ENCODE measurements around the gene SLC9A7.

Gene SLC9A7

GRCh38 chrX:46647251-46647650 lies 111.7 kb downstream of the SLC9A7 start:
- no peak for DNase-seq (ENCODE audit: low read depth)

- no peak for DNase-seq (ENCODE audit: low read depth)
Observed at GRCh38 chrX:46645614-46646013, 113.3 kb downstream of the SLC9A7 start.

DNA sequence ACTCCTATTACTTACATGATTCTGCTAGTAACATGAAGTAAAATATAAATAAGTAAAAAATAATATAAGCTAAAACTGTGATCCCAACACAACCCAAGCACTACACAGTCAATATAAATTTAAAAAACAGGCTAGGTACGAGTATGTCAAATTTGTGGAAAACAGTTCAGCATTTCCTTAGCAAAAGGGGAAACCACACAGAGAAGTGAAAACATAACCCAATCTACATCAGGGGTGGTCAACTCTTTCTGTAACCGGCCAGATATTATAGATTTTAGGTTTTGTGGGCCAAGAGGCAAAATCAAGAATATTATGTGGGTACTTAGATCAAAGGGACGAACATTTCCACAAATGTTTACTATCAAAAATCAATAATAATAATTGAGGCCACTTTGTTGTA lies 115.3 kb downstream of the SLC9A7 start:
- no peak for DNase-seq (ENCODE audit: low read depth)

DNA sequence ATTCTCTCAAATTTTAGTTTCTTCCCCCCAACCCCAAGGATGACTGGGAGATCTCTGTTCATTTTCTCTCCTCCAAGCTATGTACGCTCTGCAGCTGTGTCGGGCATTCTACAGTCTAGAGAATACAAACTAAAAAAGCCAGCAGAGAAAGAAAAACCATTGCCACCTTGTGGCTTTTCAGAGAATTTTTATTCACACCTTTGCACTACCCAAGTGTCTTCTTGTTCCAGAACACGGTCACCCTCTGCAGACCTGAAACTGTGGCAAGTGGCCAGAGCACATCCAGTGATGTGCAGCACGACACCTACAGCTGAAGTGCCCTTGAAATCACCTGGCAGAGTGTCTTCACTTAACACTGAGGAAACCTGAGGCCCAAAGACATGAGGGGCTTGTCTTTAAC lies 116.8 kb downstream of the SLC9A7 start:
- DNase-seq (ENCODE audit: low read depth): no peak

GRCh38 chrX:46637938-46638337 lies 121.0 kb downstream of the SLC9A7 start:
- no peak for DNase-seq (ENCODE audit: low read depth)

- DNase-seq (ENCODE audit: low read depth): no peak
Observed at GRCh38 chrX:46636223-46636622, 122.7 kb downstream of the SLC9A7 start.

GRCh38 chrX:46635186-46635585 lies 123.7 kb downstream of the SLC9A7 start:
- no peak for DNase-seq (ENCODE audit: low read depth)

DNA sequence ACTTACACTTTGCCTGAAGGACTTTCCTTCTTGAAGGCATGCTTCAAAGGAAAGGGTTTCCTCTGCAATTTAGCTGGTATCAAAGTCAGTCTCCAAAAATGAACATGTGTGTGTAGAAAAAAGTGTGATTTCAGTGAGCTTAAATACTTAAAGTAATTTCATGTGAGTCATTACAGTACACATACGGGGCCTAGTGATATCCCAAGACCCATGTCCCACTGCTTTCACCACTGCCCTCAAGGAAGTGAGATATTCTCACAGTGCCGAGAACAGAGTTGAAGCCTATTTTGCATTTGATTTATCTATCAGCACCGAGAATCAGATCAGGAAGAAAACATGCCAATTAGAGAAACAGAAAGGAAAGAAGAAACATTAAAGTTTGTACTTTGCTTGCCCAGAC lies 124.3 kb downstream of the SLC9A7 start:
- DNase-seq (ENCODE audit: low read depth): no peak

GRCh38 chrX:46630141-46630540 lies 128.8 kb downstream of the SLC9A7 start:
- no peak for DNase-seq (ENCODE audit: low read depth)

DNA sequence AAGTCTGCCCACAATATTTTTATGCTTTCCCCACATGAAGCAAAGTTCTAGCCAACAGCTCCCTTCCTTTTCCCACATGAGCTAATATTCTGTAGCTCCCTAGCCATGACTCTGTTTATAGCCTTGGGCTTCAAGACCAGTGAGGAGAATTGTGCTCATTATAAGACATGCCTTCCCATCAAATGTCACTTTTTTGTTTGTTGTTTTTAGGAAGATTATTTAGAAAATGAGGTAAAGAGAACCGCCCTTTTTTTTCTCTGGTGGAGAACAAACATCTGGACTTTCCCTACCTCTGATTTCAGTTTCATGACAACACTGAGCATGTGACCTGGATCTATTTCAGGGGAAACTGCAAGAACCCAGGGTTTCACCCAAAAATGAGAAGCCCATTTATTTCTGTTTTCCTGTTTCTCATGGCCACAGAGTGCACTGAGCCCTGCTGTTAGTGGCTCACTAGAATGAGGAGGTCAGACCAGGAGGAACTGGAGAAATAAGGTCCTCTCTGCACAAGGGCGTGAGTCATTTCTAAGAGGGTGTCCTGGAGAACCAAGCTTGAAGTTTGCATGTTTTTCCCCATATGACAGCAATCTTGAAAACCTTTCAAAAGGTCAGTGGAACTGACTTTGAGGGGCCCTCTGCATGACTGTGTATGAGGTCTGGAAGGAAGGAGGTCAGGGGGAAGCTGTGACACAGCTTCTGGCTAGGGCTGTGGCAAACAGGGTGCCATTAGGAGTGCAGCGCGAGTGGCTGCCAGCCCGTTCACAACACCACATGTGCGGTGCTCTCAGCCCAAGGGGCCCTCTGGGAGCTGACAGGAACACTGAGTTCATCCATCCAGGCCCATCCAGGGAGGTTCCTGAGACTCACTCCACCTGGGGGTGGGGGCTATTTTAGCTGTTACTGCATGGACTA lies 130.2 kb downstream of the SLC9A7 start:
- DNase-seq (ENCODE audit: low read depth): peak; percentile 44

- no peak for DNase-seq (ENCODE audit: low read depth)
Observed at GRCh38 chrX:46627711-46628419, 131.1 kb downstream of the SLC9A7 start.

DNA sequence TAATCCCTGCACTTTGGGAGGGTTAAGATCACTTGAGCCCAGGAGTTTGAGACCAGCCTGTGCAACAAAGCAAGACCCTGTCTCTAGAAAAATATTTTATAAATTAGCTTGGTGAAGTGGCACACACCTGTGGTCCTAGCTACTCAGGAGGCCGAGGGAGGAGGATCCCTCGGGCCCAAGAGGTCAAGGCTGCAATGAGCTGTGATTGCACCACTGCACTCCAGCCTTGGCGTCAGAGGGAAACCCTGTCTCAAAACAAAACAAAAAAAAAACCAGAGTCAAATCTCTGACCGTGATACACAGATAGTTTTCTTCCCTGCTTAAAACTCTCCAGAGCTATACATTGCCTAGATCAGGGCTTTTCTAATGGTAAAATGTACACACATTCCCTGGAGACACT lies 131.9 kb downstream of the SLC9A7 start:
- DNase-seq (ENCODE audit: low read depth): no peak

DNA sequence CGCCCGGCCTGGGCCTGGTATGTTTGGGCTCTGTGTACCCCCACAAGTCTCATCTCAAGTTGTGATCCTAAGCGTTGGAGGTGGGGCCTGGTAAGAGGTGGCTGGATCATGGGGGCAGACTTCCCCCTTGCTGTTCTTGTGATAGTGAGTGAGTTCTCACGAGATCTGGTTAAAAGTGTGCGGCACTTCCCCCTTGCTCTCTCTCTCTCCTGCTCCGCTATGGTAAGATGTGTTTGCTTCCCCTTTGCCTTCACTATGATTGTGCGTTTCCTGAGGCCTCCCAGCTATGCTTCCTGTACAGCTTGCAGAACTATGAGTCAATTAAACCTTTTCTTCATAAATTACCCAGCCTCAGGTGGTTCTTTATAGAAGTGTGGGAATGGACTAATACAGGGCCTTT lies 132.4 kb downstream of the SLC9A7 start:
- DNase-seq (ENCODE audit: low read depth): no peak

GRCh38 chrX:46624090-46624786 lies 134.7 kb downstream of the SLC9A7 start:
- no peak for DNase-seq (ENCODE audit: low read depth)

GRCh38 chrX:46621572-46621971 lies 137.3 kb downstream of the SLC9A7 start:
- no peak for DNase-seq (ENCODE audit: low read depth)

GRCh38 chrX:46620505-46620904 lies 138.4 kb downstream of the SLC9A7 start:
- DNase-seq (ENCODE audit: low read depth): no peak

- DNase-seq (ENCODE audit: low read depth): no peak
Observed at GRCh38 chrX:46618947-46619346, 140.0 kb downstream of the SLC9A7 start.

- DNase-seq (ENCODE audit: low read depth): no peak
Observed at GRCh38 chrX:46617906-46618305, 141.0 kb downstream of the SLC9A7 start.

DNA sequence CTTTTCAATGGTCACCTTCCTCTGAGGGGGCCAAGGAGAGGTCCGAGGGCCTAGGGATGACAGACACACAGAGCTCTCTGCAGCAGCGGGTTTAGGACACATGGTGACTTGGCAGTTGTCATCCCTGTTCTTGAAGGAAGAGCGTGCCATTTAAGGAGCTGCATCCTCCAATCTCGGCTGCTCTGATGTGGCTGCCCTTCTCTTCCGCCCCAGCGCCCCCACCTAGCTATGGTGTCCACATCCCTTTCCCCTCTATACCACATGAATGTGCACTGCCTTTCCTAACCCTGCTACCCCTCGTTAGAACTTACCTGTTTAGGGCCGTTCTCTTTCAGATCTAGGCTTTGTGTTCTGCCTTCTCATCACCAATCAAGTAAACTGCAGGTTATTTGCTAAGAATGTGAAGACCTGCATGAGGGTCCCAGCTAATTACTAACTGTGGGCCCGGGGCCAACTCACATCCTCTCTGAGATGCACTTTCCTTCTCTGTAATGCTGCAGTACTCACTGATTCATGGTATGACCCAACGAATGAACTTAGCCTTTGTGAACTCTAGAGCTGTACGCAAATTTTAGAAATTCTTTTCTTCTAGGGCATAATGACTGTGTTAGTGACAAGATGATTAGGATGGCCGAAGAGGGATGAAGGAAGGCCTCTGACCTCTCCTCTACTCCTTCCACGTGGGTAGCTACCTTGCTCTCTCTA lies 147.1 kb downstream of the SLC9A7 start:
- DNase-seq (ENCODE audit: low read depth): no peak

- no peak for DNase-seq (ENCODE audit: low read depth)
Observed at GRCh38 chrX:46610070-46610658, 148.8 kb downstream of the SLC9A7 start.

- DNase-seq (ENCODE audit: low read depth): no peak
Observed at GRCh38 chrX:46607916-46608315, 151.0 kb downstream of the SLC9A7 start.
